ENCODE measurements around the gene UBE2L3.
"Not testable (repeated sequence)": the region's sequence is repeated elsewhere in the genome, so short reads cannot be mapped to it uniquely, and the experiment has no call there.

Gene UBE2L3

DNA sequence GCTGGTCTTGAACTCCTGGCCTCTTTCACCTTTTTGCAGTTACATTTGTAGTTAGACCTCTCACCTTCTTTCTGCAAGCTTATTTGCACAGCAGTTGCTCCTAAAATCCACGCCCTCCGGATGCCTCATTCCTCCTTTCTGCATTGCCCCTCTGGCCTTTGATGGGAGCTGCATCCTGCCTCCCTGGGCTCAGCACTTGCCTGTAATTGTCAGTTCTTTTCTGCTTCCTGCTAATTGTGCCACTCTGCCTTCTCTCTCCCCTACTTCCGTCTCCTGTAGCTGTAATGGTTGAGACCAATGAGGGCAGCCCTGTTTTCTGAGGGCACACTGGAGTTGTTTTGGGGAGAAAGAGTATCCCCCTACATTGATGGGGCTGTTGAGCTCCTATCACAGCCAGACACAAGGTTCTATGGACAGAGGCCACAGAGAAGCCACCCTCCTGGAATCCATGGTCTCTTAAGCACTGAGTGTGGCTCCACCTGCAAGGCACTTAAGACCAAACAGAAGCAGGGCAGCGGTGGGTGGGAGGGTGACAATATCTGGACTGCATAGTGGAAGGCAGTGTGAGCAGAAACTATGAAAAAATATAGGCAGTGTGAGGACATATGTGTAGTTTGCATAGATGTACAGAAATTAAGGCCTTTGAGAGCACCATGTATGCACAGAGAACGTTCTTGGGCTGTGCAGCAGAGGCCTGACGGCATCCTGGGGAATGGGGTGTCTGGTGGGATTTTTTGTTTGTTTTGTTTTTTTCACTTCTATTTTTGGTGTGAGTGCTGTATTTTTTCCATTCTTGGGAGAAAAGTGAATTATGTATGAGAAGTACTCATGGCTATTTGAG lies 31.8 kb downstream of the UBE2L3 start:
- DNase-seq (ENCODE audit: low read depth in 2 of 2): no peak

DNA sequence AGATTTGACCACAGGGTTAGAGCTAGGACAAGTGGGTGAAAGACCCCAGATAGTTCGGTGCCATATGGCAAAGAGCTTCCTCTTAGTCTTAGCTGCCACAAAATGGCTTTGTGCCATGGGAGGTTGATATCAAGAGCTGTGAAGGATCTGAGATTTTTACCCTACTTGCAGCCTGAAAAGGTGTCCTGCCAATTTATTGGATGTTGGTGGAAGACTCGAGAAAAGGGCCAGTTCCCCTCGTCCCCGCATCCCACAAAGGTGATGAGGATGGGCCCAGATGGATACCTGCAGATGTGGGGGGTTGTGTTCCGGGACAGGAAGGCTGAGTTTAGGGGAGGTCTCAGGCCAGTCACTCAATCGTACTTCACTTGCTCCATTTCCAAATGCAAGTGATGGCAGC lies 35.1 kb downstream of the UBE2L3 start:
- DNase-seq (ENCODE audit: low read depth in 2 of 2): no peak

DNA sequence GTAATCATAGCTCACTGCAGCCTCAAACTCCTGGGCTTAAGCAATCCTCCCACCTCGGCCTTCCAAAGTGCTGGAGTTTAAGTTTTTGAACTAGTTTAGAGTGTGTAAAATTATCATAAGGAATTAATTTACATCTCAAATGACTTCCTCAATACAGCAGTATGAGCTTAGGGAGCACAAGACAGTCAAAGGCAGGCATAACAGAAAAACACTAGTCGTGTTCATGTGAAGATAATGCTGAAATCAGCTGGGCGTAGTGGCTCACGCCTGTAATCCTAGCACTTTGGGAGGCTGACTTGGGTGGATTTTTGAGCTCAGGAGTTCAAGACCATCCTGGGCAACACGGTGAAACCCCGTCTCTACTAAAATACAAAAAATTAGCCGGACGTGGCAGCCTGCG lies 36.5 kb downstream of the UBE2L3 start:
- DNase-seq (ENCODE audit: low read depth in 2 of 2): no peak

DNA sequence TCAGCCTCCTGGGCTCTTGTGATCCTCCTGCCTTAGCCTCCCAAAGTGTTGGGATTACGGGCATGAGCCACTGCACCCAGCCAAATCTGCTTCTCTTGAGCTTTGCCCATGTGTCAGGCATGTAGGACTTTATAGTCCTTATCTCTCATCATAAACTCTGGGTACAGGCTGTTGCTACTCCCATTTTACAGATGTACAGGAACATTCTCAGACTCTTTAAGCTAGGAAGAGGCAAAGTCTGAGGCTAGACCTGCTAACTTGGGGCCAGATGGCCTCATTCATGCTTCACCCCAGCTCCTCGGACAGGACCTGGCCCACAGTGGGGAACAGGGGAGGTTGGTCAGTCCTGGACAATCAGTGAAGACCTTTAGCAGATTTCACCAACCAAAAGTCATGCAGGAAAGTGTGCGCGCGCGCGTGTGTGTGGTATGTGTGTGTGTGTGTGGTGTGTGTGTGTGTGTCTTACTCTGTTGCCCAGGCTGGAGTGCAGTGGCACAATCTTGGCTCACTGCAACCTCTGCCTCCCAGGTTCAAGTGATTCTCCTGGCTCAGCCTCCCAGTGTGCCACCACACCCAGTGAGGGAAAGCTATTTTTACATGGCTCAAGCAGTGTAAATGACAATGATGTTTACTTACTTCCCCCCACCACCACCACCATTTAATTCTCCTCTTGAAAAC lies 38.5 kb downstream of the UBE2L3 start:
- no peak for DNase-seq (ENCODE audit: low read depth in 2 of 2)

DNA sequence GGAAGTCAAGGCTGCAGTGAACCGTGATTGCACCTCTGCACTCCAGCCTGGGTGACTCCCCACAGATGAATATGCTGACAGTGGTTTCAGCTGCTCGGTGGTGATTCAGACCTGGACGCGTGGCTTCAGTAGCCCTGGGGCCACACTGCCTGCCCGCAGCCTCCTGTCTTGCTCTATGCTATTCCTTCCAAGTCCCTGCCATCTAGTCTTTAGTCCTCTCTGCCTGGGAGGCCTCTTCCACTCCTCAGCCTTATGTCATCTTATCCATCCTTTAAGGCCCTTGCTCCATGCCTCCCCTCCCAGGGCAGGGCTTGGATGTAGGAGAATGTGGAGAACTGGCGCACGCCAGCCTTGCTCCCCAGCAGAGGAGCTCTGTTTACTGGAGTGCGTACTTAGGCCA lies 39.3 kb downstream of the UBE2L3 start:
- DNase-seq (ENCODE audit: low read depth in 2 of 2): no peak

DNA sequence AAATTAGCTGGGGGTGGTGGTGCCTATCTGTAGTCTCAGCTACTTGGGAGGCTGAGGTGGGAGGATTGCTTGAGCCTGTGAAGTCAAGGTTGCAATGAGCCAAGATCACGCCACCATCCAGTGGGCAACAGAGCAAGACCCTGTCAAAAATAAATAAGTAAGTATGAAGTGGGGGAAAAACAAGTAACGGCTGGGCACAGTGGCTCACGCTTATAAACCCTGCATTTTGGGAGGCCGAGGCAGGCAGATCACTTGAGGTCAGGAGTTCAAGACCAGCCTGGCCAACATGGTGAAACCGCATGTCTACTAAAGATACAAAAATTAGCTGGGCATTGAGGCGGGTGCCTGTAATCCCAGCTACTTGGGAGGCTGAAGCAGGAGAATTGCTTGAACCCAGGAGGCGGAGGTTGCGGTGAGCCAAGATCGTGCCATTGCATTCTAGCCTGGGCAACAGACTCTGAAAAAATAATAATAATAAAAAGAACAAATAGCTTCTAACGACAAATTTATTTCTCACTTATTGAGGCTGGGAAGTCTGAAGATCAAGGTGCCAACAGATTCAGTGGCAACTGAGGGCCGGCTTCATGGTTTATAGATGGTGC lies 42.1 kb downstream of the UBE2L3 start:
- not testable (repeated sequence) for DNase-seq (ENCODE audit: low read depth in 2 of 2)

DNA sequence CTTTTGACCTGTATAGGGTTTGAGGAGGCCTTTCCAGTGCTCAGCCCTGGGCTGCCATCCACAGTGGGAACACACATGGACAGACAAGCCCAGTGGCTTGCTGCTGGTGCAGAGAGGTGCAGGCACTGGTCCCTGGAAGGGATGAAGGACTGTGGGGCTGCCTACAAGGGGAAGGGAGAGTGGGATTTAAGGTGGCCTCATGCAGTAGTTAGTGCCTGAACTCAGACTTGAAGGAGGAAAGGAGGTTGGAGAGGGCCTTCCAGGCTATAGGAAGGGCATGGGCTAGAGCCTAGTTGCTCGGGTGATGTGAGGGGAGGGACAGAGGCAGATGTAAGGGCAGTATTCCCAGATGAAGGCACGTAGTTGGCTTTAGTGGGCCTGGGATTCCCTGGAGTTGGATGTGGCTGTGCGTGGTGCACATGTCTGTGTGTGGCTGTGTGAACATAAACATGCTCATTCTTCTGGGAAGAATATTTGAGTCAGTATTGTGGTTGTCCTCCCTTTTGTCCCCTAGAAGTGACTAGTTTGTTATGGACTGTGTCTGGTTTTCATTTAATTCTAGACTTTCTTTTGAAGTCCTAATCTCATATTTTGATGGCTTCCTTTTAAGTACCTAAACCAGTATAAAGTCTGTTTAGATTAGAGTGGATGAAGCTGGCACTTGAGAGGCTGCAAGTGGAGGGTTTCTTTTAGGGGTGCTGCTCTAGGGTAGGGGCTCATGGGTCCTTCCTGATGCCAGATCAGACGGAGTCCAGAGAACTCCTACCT lies 43.9 kb downstream of the UBE2L3 start:
- no peak for DNase-seq (ENCODE audit: low read depth in 2 of 2)

DNA sequence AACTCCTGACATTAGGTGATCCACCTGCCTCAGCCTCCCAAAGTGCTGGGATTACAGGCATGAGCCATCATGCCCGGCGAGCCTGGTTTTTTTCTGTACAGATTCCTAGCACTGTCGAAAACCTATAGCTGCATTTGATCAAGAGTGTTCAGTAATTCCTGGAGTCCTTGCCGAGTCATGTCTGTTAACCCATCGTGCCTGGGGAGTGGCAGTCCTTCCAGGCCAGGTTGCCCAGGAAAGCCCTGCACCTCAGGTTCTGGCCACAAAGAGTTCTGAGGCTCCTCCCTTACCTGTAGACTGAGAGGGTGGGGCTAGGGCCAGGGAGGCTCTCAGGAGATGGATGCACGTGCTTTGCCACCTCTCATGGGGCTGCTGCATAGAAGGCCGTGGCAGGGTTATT lies 45.3 kb downstream of the UBE2L3 start:
- no peak for DNase-seq (ENCODE audit: low read depth in 2 of 2)

DNA sequence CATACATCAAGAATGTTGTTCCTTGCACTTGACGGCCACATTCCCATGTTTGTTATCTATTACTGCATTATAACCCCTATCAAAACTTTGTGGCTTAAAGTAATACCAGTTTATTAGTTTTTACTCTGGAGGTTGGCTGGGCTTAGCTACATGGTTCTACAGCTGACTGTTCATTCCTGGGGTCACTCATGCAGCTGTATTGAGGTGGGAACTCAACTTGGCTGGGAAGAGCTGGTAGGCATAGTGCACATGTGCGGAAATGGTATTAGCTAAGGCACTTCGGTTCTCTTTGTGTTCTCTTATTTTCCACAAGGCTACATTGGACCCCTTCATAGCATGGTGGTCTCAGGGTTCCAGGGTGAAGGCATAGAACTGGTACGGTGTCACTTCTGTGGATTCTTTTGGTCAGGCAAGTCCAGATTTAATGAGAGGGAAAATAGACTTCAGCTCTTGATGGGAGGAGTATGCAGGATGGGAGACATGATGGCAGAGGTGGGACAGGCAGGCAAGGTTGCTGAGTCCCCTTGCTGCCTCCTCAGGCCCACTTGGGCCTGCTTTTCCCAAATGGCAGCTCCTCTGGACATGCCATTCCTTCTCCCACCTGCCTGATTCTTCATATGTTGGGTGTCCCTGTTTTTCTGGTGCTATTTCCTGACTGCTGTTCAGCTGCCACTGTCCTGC lies 46.2 kb downstream of the UBE2L3 start:
- DNase-seq (ENCODE audit: low read depth in 2 of 2): no peak

DNA sequence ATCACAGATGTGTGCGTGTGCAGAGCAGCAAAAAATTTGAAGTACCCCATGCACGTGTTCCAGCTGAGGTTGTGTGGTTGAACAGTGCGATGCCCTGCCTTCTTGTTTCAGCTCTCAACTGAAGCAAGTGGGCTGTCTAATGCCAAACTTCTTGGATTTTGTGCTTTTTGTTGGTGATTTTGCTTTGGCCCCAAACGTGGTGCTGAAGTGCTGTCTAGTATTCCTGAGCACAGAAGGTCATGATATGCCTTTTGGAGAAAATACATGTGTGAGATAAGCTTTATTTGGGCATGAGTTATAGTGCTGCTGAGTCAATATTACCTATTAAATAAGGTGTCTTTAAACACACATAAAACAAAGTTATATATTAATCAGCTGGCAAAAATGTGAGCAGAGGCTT lies 48.2 kb downstream of the UBE2L3 start:
- DNase-seq (ENCODE audit: low read depth in 2 of 2): no peak

DNA sequence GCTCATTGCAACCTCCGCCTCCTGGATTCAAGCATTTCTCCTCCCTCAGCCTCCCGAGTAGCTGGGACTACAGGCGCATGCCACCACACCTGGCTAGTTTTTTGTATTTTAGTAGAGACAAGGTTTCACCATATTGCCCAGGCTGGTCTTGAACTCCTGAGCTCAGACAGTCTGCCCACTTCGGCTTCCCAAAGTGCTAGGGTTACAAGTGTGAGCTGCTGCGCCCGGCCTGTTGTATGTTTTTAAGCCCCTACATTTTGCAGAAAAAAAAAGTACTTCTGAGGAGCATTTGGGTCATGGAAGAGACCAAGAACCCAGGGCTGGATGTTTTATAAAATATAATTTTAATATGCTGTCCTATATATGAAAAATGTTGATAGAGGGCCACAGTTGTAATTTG lies 49.8 kb downstream of the UBE2L3 start:
- DNase-seq (ENCODE audit: low read depth in 2 of 2): not testable (repeated sequence)

DNA sequence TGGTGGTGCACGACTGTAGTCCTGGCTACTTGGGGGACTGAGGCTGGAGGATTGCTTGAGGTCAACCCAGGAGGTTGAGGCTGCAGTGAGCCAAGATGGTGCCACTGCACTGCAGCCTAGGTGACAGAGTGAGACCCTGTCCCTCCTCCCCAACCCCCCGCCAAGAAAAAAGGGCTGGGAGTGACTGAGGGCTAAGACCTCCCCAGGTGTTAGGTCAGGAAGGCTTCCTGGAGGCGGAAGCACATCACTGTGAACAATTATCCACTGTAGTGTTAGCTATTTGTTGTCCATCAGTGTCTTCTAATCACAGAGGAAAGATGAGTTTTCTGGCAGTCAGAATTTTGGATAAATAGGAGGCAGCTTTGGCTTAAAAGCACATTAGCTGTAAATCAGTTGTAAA lies 53.5 kb downstream of the UBE2L3 start:
- no peak for DNase-seq (ENCODE audit: low read depth in 2 of 2)

DNA sequence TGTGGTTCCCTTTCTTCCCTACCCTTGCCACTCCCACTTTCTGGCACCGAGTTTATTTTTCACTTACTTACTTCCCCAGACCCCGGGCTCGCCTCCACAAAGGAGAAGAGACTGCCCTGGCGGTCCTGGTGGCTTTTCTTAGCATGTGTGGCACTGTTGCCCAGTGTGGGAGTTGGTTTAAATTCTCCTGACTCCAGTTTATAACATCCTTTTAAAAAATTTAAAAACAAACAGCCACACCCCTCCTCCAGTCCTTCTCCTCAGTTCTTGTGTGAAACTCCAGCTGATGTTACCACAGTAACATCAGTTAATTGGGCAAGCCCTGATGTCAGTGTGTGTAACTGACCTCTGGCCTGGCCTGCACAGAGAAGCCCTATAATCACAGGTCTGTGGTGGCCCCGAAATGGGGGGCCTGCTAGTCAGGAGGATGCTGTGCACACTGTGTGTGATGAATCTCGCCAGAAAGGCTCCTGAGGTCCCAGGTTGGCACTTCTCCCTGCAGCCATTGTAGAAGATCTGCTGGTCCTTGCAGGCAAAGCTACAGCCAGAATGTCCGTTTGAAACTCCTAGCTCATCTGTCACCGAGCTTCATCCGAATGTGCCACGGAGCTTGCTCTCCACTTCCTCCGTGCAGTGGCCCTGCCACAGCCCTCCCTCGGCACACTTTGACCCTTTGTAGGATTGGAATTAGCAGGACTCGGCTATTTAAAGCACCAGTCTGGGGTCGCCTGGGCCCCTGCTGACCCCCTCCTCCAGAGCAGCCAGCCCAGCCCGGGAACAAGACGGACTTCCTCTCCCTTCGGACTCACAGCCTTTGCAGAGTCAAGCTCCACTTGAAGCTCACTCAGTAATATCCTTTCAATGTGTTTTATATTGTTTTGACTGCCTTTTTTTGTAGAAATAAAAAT lies 54.8 kb downstream of the UBE2L3 start:
- no peak for DNase-seq (ENCODE audit: low read depth in 2 of 2)

DNA sequence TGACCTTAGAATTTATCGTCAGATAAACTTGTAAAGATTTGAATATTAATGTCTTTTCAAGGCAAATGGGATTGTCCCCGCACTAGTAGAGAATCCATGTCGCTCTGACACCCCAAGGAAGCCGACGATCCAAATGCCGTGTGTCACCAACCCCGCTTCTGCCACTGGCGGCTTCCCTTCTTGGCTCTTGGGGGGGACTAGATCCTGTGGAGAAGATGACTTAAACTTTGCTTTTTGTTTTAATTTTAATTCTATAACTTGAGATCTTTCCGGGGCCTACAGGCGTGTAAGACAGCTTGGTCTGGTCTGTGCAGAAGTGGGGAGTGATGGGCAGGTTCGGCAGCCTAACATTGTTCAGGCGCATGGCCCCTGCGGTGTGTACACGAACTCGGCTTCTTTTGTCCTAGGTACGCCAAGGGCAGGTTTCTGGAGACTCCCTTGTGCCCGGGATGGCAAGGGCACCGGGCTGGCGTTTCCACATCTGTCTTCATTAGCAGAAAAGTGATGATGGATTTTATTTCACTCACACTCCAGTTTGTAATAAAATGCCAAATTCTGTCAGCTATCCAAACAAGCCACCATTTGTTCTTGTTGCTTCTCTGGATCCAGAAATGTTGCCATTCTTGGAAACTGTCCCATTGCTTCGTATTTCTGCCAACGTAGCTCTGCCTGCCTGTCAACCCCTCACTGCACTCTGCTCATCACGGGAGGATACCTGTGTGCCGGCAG lies 55.6 kb downstream of the UBE2L3 start:
- no peak for DNase-seq (ENCODE audit: low read depth in 2 of 2)

DNA sequence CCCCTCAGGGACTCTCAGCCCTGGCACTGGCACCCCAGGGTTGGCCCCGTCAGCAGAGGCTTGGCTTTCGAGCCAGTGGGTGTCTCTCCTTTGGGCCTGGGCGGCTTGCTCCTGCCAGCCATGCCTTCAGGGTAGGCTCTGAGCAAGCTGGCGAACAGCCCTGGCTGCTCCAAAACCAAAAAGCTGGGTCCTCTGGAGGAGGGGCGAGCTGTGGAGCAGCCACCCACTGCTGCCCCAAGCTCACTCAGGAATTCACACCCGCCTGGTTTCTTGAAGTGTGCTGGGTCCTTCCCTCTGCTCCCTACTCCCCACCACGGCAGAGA lies 56.1 kb downstream of the UBE2L3 start:
- no peak for DNase-seq (ENCODE audit: low read depth in 2 of 2)

DNA sequence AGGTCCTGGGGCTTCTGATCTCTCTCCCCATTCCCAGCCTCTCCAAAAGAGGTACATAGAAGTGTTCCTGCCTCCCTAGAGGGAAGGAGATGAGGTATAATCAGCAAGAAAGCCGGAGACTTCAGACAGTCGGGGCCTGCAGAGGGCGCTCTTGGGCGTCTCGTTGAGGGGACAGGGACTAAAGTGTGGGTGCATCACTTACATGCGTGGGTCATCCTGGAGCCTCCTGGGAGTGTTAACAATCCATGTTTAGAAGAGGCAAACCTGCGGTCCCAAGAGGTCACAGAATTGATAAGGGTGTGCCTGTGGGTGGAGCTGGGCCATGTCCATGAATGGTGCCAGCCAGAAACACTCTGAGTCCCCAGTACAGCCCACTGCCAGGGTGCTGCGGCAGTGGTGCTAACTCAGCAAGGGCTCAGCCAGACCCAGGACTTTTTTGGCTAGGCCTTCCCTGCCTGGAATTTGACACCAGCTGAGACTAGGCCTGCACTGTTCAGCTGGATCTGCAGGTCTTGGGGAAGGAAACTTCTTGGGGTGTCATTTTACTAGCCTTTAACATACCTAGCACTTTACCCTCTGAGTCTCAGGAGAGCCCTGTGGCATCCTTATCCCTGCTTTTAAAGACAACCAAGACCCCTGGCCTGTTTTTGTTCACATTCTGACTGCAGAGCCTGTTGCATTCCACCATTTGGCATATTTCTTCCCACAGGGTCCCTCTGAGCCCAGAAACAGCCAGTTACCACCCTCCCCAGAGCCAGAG lies 56.8 kb downstream of the UBE2L3 start:
- no peak for DNase-seq (ENCODE audit: low read depth in 2 of 2)

DNA sequence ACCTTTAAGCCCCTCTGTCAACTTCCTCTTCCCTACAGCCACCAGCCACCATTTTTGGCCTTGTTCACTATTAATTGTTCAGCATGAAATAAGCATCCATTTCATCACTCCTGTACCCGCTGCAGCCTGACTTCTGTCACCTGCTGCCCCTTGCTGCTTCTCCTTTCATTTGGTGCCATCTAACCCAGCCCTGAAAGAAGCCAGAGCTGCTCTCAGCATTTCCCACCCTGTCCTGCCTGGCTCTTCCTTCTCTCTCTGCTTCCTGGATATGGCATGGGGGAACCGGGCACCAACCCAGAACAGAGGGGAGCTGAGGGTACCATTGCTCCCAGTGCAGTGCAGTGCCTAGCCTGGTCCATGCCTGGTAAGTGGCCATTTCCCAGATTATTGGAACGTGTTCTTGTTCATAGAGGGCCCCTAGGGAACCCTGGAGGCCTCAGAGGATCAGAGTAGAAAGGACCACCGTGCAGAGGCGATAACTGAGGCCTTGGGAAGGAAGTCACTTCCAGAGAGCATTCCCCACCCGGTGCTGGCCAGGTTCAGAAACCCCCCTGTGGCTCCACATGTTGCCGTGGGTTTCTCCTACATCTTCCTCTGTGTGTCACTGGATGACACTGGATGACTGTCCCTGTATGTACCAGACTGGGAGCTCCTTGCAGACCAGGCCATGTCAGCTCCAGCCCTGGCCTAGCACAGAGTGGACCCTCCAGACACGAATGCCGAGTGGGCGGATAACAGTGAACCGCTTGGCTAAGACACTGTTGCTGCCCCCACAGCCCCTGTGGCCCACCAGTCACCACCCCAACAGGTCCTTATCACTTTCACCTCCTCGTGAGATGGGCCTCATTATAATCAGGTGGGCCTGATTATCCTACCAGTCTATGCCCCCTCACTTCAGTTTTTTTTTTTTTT lies 57.6 kb downstream of the UBE2L3 start:
- no peak for DNase-seq (ENCODE audit: low read depth in 2 of 2)

DNA sequence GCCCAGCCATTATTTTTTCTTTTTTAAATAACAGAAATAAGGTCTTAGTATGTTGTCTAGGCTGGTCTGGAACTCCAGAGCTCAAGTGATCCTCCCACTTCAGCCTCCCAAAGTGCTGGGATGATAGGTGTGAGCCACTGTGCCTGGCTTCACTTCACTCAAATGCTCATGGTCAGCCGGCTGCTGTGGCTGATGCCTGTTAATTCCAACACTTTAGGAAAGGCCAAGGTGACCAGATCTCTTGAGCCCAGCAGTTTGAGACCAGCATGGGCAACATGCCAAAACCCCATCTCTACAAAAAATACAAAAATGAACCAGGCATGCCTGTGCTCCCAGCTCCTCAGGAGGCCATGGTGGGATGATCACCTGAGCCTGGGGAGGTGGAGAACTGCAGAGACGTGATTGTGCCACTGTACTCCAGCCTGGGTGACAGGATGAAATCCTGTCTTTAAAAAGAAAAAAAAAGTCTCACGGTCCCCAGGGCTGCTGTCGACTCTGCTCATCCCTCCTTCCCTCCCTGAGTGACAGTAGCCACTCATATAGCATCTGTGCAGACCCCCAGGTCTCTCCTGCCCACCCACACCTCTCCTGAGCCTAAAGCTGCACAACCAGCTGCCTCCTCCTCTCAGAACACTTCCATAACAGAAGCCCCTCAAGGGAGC lies 58.7 kb downstream of the UBE2L3 start:
- no peak for DNase-seq (ENCODE audit: low read depth in 2 of 2)

Data from stimulated activated CD8-positive, alpha-beta memory T cell treated with anti-CD3 and anti-CD28 coated beads, Interleukin-7, amount 100 ng/mL, for 1 hour (primary cell).